ENCODE results near the gene TIMP1. TPM values are rescaled to one million over a fixed set of nuclear protein-coding genes. Genes with fewer than 3 reads are reported as not detected.

The TIMP1 gene
- polyA plus RNA-seq: 100 to 1,000 TPM; 153 to 275 (median 237) TPM

GRCh38 chrX:47581731-47582647, at the start of gene TIMP1:
TIMP1 (plus strand) TSS chrX:47582436; CDS start chrX:47583416, 980 bp downstream.
- H3K4me3 Mint-ChIP-seq: peak within 1 kb of the TSS; percentile 78 to 88 (median 87)
- peaks cover 4 to 7% (median 4%) of the 10 kb centered on the region in 3 donors for H3K27me3 Mint-ChIP-seq (ENCODE audit: low read depth in 3 of 3)
- DNase-seq: peak; percentile 78 to 81 (median 79)

DNA sequence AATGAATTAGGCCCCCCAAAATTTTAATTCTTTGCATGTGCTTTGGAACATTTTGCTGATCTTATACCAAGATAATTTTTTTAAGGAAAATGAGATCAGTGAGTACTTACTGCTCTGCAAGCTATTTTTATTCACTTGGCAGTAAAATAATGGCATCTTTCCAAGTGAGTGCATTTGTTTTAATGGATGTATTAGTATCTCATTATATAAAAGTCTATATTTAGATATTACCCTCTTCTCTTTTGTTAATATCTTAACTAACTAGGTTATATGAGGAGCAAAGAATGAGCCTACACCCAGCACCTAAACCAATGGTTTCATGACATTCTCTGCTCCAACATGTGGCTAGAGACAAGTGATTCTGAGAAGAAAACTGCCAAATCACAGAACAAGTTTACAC, 42.4 kb upstream of the TIMP1 start:
- no peak overlapping the region for H3K27ac Mint-ChIP-seq
- no peaks in the 10 kb centered on the region for H3K36me3 Mint-ChIP-seq
- no peaks in the 10 kb centered on the region for H3K9me3 Mint-ChIP-seq
- no peak for DNase-seq
- no peak overlapping the region for H3K4me3 Mint-ChIP-seq
- H3K27me3 Mint-ChIP-seq (ENCODE audit: low read depth in 3 of 3): peaks cover 3 to 4% (median 4%) of the 10 kb centered on the region in 3 donors
- H3K4me1 Mint-ChIP-seq: peaks cover 18 to 22% of the 10 kb centered on the region in 2 donors

More at GRCh38 chrX:47581731-47582647, at the start of gene TIMP1:
- H3K4me1 Mint-ChIP-seq: peaks cover 26 to 30% of the 10 kb centered on the region in 2 donors
- no peaks in the 10 kb centered on the region for H3K9me3 Mint-ChIP-seq
- H3K36me3 Mint-ChIP-seq: peaks cover 0 to 4% (median 3%) of the 10 kb centered on the region in 3 donors
- peak within 1 kb of the TSS; percentile 61 to 90 (median 76) for H3K27ac Mint-ChIP-seq

GRCh38 chrX:47540754-47541538, 41.3 kb upstream of the TIMP1 start:
- no peaks in the 10 kb centered on the region for H3K9me3 Mint-ChIP-seq
- H3K4me3 Mint-ChIP-seq: peak overlapping the region in 3 of 5 donors; percentile 14 to 62 (median 42)
- peaks cover 2 to 7% (median 3%) of the 10 kb centered on the region in 3 donors for H3K27me3 Mint-ChIP-seq (ENCODE audit: low read depth in 3 of 3)
- no peak for DNase-seq
- no peaks in the 10 kb centered on the region for H3K36me3 Mint-ChIP-seq
- peaks cover 27 to 33% of the 10 kb centered on the region in 2 donors for H3K4me1 Mint-ChIP-seq
- peak overlapping the region in 3 of 6 donors; percentile 44 to 69 (median 46) for H3K27ac Mint-ChIP-seq

GRCh38 chrX:47543496-47543895, 38.7 kb upstream of the TIMP1 start:
- Mint-ChIP-seq H3K4me1 (peaks cover 32 to 46% of the 10 kb centered on the region in 2 donors), H3K36me3 (no peaks in the 10 kb centered on the region), H3K9me3 (no peaks in the 10 kb centered on the region), H3K27me3 (ENCODE audit: low read depth in 3 of 3) (peaks cover 2 to 9% (median 3%) of the 10 kb centered on the region in 3 donors), H3K4me3 (peak overlapping the region in 4 of 5 donors; percentile 52 to 70 (median 64)), H3K27ac (peak overlapping the region; percentile 17 to 82 (median 53))
- peak; percentile 50 to 54 (median 50) for DNase-seq

GRCh38 chrX:47556045-47556623, 26.1 kb upstream of the TIMP1 start:
- H3K27ac Mint-ChIP-seq: peak overlapping the region; percentile 91 to 97 (median 96)

DNA sequence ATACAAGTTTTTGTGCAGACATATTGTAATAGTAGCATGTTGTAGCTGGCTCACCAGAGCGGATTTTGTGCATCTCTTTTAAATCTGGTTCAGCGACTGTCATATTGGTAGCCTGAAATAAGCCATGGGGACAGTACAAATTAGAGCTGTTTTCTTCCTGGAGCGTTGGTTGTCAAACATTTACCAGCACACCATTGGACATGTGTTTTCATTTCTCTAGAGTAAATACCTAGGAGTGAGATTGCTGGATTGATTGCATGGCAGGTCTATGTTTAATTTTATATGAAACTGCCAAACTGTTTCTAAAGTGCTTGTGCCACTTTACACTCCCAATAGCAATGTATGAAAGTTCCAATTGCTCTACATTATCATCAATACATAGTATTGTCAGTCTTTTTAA, 23.8 kb upstream of the TIMP1 start:
- Mint-ChIP-seq H3K4me1 (peaks cover 36 to 41% of the 10 kb centered on the region in 2 donors), H3K4me3 (no peak overlapping the region), H3K27me3 (ENCODE audit: low read depth in 3 of 3) (peaks cover 11 to 22% (median 14%) of the 10 kb centered on the region in 3 donors), H3K27ac (no peak overlapping the region), H3K9me3 (no peaks in the 10 kb centered on the region), H3K36me3 (peaks cover 0 to 4% (median 2%) of the 10 kb centered on the region in 3 donors)
- DNase-seq: no peak

More at GRCh38 chrX:47556045-47556623, 26.1 kb upstream of the TIMP1 start:
- Mint-ChIP-seq H3K27me3 (ENCODE audit: low read depth in 3 of 3) (peaks cover 9 to 16% (median 9%) of the 10 kb centered on the region in 3 donors), H3K4me1 (peaks cover 18 to 25% of the 10 kb centered on the region in 2 donors), H3K4me3 (peak overlapping the region; percentile 85 to 96 (median 93)), H3K9me3 (no peaks in the 10 kb centered on the region), H3K36me3 (peaks cover 0 to 4% (median 0%) of the 10 kb centered on the region in 3 donors)
- peak; percentile 82 to 85 (median 85) for DNase-seq

GRCh38 chrX:47560179-47560933, 21.9 kb upstream of the TIMP1 start:
- Mint-ChIP-seq H3K4me3 (peak overlapping the region; percentile 89 to 97 (median 97)), H3K9me3 (no peaks in the 10 kb centered on the region), H3K4me1 (peaks cover 46 to 54% of the 10 kb centered on the region in 2 donors), H3K27me3 (ENCODE audit: low read depth in 3 of 3) (peaks cover 8 to 23% (median 14%) of the 10 kb centered on the region in 3 donors), H3K36me3 (peaks cover 5 to 11% (median 10%) of the 10 kb centered on the region in 3 donors), H3K27ac (peak overlapping the region; percentile 92 to 99 (median 98))
- DNase-seq: no peak

DNA sequence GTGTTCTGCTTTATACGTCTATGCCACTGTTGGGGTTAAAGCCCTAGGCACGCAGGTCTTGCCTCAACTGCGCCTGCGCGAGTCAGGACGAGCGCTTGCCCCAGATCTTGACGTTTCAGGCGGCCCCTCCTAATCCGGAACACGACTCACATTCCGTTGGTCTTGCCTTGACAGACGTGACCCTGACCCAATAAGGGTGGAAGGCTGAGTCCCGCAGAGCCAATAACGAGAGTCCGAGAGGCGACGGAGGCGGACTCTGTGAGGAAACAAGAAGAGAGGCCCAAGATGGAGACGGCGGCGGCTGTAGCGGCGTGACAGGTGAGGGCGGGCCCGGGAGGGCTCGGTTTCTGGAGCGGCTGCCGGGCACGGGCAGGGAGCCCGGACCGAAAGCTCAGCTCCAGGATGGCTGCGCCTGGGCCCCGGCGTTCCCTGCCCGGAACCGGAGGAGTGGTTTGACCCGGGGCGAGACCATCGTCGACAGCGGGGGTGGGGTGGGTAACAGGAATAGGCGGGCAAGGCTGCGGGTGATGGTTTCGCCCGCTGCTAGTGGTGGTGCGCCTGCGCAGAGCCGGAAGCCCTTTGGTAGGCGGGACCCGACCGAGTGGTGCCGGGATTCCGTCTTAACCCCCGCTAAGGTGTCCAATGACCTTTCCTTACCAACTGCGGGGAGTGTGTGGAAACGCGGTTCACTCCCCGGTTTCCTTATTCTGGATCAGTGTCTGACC, 21.1 kb upstream of the TIMP1 start, which contains the start of gene ARAF:
Gene ARAF (plus strand): TSS at position 272 of the 725 bp plus-strand sequence. CDS start 1,763 bp downstream, outside the sequence.
- Mint-ChIP-seq H3K4me3 (peak within 1 kb of the TSS; percentile 89 to 97 (median 97)), H3K4me1 (peaks cover 41 to 49% of the 10 kb centered on the region in 2 donors), H3K36me3 (peaks cover 6 to 12% (median 8%) of the 10 kb centered on the region in 3 donors), H3K9me3 (no peaks in the 10 kb centered on the region), H3K27ac (peak within 1 kb of the TSS; percentile 92 to 99 (median 98)), H3K27me3 (ENCODE audit: low read depth in 3 of 3) (peaks cover 4 to 22% (median 10%) of the 10 kb centered on the region in 3 donors)
- DNase-seq: peak; percentile 96 to 98 (median 97)

GRCh38 chrX:47561659-47562151, 20.5 kb upstream of the TIMP1 start:
- Mint-ChIP-seq H3K36me3 (peaks cover 8 to 16% (median 10%) of the 10 kb centered on the region in 3 donors), H3K27me3 (ENCODE audit: low read depth in 3 of 3) (peaks cover 3 to 20% (median 8%) of the 10 kb centered on the region in 3 donors), H3K4me1 (peaks cover 36 to 42% of the 10 kb centered on the region in 2 donors), H3K9me3 (no peaks in the 10 kb centered on the region), H3K4me3 (peak overlapping the region; percentile 89 to 97 (median 97)), H3K27ac (peak overlapping the region; percentile 92 to 99 (median 98))
- DNase-seq: no peak

DNA sequence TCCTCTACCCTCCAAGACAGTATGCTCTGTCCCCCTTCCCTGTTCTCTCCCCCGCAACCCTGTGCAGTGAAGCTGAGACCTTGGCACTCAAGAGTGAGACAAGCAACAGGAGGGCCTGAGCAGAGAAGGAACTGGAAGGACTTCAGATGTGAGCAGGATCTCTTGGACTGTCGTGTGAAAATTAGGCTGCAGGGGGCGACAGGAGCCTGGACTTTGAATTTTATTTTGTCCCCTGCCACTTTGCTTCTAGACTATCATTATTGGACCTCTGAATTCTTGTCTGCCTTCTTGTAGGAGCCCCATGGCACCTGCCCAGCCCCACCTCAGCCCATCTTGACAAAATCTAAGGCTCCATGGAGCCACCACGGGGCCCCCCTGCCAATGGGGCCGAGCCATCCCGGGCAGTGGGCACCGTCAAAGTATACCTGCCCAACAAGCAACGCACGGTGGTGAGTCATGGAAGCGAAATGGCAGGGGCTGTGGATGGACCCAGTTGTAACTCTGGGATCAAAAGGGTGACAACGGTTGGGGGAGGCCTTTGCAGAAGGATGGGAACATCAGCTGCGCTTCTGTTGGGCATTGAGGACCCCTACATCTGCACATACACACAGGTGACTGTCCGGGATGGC, 19.5 kb upstream of the TIMP1 start:
- H3K27ac Mint-ChIP-seq: peak overlapping the region in 5 of 6 donors; percentile 25 to 73 (median 71)
- H3K27me3 Mint-ChIP-seq (ENCODE audit: low read depth in 3 of 3): peaks cover 3 to 24% (median 8%) of the 10 kb centered on the region in 3 donors
- no peak for DNase-seq
- peaks cover 38 to 41% of the 10 kb centered on the region in 2 donors for H3K4me1 Mint-ChIP-seq
- H3K4me3 Mint-ChIP-seq: peak overlapping the region; percentile 67 to 97 (median 80)
- no peaks in the 10 kb centered on the region for H3K9me3 Mint-ChIP-seq
- peaks cover 12 to 24% (median 13%) of the 10 kb centered on the region in 3 donors for H3K36me3 Mint-ChIP-seq

- no peaks in the 10 kb centered on the region for H3K9me3 Mint-ChIP-seq
- DNase-seq: no peak
- peaks cover 3 to 22% (median 8%) of the 10 kb centered on the region in 3 donors for H3K27me3 Mint-ChIP-seq (ENCODE audit: low read depth in 3 of 3)
- peaks cover 40 to 41% of the 10 kb centered on the region in 2 donors for H3K4me1 Mint-ChIP-seq
- H3K4me3 Mint-ChIP-seq: peak overlapping the region in 2 of 5 donors; percentile 52 to 67
- H3K27ac Mint-ChIP-seq: peak overlapping the region in 2 of 6 donors; percentile 16 to 62
- peaks cover 12 to 26% (median 13%) of the 10 kb centered on the region in 3 donors for H3K36me3 Mint-ChIP-seq
These were observed 18.4 kb upstream of the TIMP1 start for GRCh38 chrX:47563801-47564315.
